Upper lobe of left lung (tissue), 4 donors: ENCODE data around the gene TUBB2A.

Experiments used
- CTCF ChIP-seq, 6 experiments: fragments of 450-650 bp in 4 of 6; fragments of 200-600 bp in 2 of 6; sonication (generic) in 2 of 6; IDR thresholded peaks; one replicate each; pipeline ENCODE4 v1.5.1; 2016 to 2019; ENCODE audit warnings: antibody characterized with exemption in 6 of 6
- POLR2A ChIP-seq, 4 donors: fragments of 450-650 bp; IDR thresholded peaks; one replicate each; pipeline ENCODE4 v1.5.1; 2016 to 2017; ENCODE audit warnings: antibody characterized with exemption in 4 of 4, mild to moderate bottlenecking in 2 of 4
- POLR2AphosphoS5 ChIP-seq, 2 donors: sonication (generic); formaldehyde crosslinking; IDR thresholded peaks; one replicate each; pipeline ENCODE4 v1.5.1; 2017; ENCODE audit warnings: antibody characterized with exemption in 2 of 2

- no peak for TF ChIP-seq CTCF (IDR thresholded peaks at IDR 0.05)
- no peak for TF ChIP-seq POLR2AphosphoS5 (IDR thresholded peaks at IDR 0.05)
- TF ChIP-seq POLR2A (IDR thresholded peaks at IDR 0.05): no peak
Measured at GRCh38 chr6:3120765-3121089, 36.6 kb downstream of the TUBB2A start.
